DOHH2 (cell line): ENCODE results near the gene FKBP1A.
A peak's percentile ranks its signal among the peaks of the same experiment; 100 is the strongest.

Experiments
- H3F3A ChIP-seq: fragments of 200-600 bp; sonication (generic), shearing (Covaris generic); 2 replicates; pipeline ENCODE4 v1.6.0; 2016; ENCODE audit warnings: antibody characterized with exemption, mild to moderate bottlenecking; ENCODE audit not compliant: control insufficient read depth, insufficient read depth
- H3K27ac ChIP-seq: fragments of 200-600 bp; sonication (generic); 2 replicates; pipeline ENCODE4 v1.5.1; 2014; ENCODE audit warnings: low read depth, mild to moderate bottlenecking, low read length, moderate library complexity
- H3K27me3 ChIP-seq: fragments of 200-600 bp; sonication (generic); 2 replicates; pipeline ENCODE4 v1.6.1; 2014; ENCODE audit warnings: mild to moderate bottlenecking, low read length, mixed read lengths; ENCODE audit not compliant: control insufficient read depth
- H3K36me3 ChIP-seq: fragments of 200-600 bp; sonication (generic); 2 replicates; pipeline ENCODE4 v1.6.1; 2014; ENCODE audit warnings: mild to moderate bottlenecking, low read length, moderate library complexity, mixed read lengths; ENCODE audit not compliant: control insufficient read depth
- H3K4me1 ChIP-seq: fragments of 200-600 bp; sonication (generic); 2 replicates; pipeline ENCODE4 v1.6.1; 2014; ENCODE audit warnings: mild to moderate bottlenecking, low read length, mixed read lengths; ENCODE audit not compliant: control insufficient read depth
- H3K4me2 ChIP-seq: fragments of 200-600 bp; sonication (generic); 2 replicates; pipeline ENCODE4 v1.6.0; 2014; ENCODE audit warnings: mild to moderate bottlenecking, low read length, moderate library complexity
- H3K4me3 ChIP-seq: fragments of 200-600 bp; sonication (generic); 2 replicates; pipeline ENCODE4 v1.5.1; 2014; ENCODE audit warnings: mild to moderate bottlenecking, low read length, mixed read lengths
- H3K79me2 ChIP-seq: fragments of 200-600 bp; sonication (generic); 2 replicates; pipeline ENCODE4 v1.6.1; 2014; ENCODE audit warnings: mild to moderate bottlenecking, low read length, mixed read lengths; ENCODE audit not compliant: control insufficient read depth
- H3K9me2 ChIP-seq: fragments of 200-600 bp; sonication (generic); replicated peaks from 2 replicates; pipeline ENCODE4 v1.6.1; 2014; ENCODE audit warnings: mild to moderate bottlenecking, low read length, mixed read lengths; ENCODE audit not compliant: control insufficient read depth
- H3K9me3 ChIP-seq: fragments of 200-600 bp; sonication (generic); 2 replicates; pipeline ENCODE4 v1.6.1; 2014; ENCODE audit warnings: antibody characterized with exemption, low read length, mixed read lengths; ENCODE audit not compliant: control insufficient read depth, insufficient read depth
- H4K20me1 ChIP-seq: fragments of 200-600 bp; sonication (generic); 2 replicates; pipeline ENCODE4 v1.6.0; 2014; ENCODE audit warnings: low read depth, mild to moderate bottlenecking, antibody characterized with exemption, low read length, moderate library complexity; ENCODE audit not compliant: control insufficient read depth, insufficient read depth
- EZH2phosphoT487 ChIP-seq: fragments of 200-600 bp; sonication (generic); IDR thresholded peaks from 2 replicates; pipeline ENCODE4 v1.6.1; 2017; ENCODE audit warnings: borderline replicate concordance, mild to moderate bottlenecking, antibody characterized with exemption, low read length, moderate library complexity, mixed read lengths
- TF ChIP-seq, protein P1 (sequence below): fragments of 200-600 bp; sonication (generic); IDR thresholded peaks from one replicate; pipeline ENCODE4 v1.5.1; 2014; ENCODE audit warnings: antibody characterized with exemption, mild to moderate bottlenecking, low read depth, low read length; ENCODE audit not compliant: poor library complexity, severe bottlenecking

FKBP1A gene

DNA sequence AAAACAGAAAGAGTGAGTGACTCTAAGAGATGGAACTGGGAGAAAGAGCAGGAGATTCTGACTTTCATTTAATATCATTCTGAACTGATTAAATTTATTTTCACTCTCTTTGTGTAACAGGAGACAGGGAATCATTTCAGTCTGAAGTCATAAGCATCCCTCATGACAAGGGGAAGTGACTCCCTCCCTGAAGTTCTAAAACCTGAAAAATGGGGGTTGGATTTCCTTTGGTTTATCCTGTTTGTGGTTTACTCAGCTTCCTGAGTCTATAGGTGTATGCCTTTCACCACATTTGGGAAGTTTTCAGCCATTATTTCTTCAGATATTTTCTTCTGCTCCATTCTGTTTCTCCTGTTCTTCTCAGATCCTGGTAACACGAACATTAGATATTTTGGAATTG is 3.4 kb upstream of the FKBP1A start:
- Histone ChIP-seq H3K79me2 (peaks cover 16% of the 10 kb centered on the region), H3K4me3 (no peak overlapping the region), H3K36me3 (peaks cover 5% of the 10 kb centered on the region), H3K4me2 (no peak overlapping the region), H3K4me1 (peaks cover 57% of the 10 kb centered on the region), H3K27ac (no peak overlapping the region), H3K9me2 (no peaks in the 10 kb centered on the region), H4K20me1 (peaks cover 7% of the 10 kb centered on the region), H3K9me3 (no peaks in the 10 kb centered on the region), H3K27me3 (peaks cover 20% of the 10 kb centered on the region), H3F3A (peaks cover 10% of the 10 kb centered on the region; the same call in 1 of the 2 replicates)
- no peak for TF ChIP-seq EZH2phosphoT487
- TF ChIP-seq, protein P1, sequence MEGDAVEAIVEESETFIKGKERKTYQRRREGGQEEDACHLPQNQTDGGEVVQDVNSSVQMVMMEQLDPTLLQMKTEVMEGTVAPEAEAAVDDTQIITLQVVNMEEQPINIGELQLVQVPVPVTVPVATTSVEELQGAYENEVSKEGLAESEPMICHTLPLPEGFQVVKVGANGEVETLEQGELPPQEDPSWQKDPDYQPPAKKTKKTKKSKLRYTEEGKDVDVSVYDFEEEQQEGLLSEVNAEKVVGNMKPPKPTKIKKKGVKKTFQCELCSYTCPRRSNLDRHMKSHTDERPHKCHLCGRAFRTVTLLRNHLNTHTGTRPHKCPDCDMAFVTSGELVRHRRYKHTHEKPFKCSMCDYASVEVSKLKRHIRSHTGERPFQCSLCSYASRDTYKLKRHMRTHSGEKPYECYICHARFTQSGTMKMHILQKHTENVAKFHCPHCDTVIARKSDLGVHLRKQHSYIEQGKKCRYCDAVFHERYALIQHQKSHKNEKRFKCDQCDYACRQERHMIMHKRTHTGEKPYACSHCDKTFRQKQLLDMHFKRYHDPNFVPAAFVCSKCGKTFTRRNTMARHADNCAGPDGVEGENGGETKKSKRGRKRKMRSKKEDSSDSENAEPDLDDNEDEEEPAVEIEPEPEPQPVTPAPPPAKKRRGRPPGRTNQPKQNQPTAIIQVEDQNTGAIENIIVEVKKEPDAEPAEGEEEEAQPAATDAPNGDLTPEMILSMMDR = no peak

DNA sequence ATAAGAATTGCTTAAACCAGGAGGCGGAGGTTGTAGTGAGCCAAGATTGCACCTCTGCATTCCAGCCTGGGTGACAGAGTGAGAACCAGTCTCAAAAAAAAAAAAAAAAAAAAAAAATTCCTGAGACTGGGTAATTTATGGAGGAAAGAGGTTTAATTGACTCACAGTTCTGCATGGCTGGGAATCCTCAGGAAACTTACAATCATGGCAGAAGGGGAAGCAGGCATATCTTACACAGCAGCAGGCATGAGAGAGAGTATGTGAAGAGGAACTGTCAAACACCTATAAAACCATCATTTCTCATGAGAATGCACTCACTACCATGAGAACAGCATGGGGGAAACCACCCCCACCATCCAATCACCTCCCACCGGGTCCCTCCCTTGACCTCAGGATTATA is 1.8 kb upstream of the FKBP1A start:
- TF ChIP-seq, protein P1 = no peak
- no peak for TF ChIP-seq EZH2phosphoT487
- Histone ChIP-seq H4K20me1 (peaks cover 17% of the 10 kb centered on the region), H3K36me3 (peaks cover 18% of the 10 kb centered on the region), H3K9me2 (no peaks in the 10 kb centered on the region), H3K4me2 (no peak overlapping the region), H3F3A (peaks cover 10% of the 10 kb centered on the region; the same call in 1 of the 2 replicates), H3K4me1 (peaks cover 64% of the 10 kb centered on the region), H3K4me3 (no peak overlapping the region), H3K27ac (no peak overlapping the region), H3K79me2 (peaks cover 32% of the 10 kb centered on the region), H3K27me3 (peaks cover 20% of the 10 kb centered on the region), H3K9me3 (no peaks in the 10 kb centered on the region)

DNA sequence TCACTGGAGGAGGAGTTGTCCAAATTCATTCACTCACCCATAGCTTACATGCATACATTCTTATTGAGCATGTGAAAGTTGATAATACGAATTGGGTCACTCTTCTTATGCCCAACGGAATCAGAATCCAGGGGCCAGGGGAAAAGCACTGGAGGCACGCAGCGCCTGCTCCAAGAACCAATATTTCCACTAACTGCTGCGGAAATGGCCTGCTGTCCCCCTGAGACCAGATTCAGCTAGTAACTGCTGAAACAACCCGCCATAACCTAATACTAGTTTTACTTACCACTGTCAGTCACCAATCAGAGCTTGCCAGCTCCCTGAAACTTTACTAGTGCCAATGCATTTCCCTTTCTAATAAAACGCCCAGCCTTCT is 641 bp upstream of the FKBP1A start:
- Histone ChIP-seq H3K4me3 (peak overlapping the region; percentile 94), H3K36me3 (peaks cover 29% of the 10 kb centered on the region), H3K79me2 (peaks cover 43% of the 10 kb centered on the region), H3K9me3 (no peaks in the 10 kb centered on the region), H3K27ac (no peak overlapping the region), H3F3A (peaks cover 6% of the 10 kb centered on the region; the same call in 1 of the 2 replicates), H4K20me1 (peaks cover 29% of the 10 kb centered on the region), H3K27me3 (peaks cover 20% of the 10 kb centered on the region), H3K9me2 (no peaks in the 10 kb centered on the region), H3K4me2 (peak overlapping the region; percentile 90), H3K4me1 (peaks cover 64% of the 10 kb centered on the region)
- TF ChIP-seq, protein P1 = no peak
- no peak for TF ChIP-seq EZH2phosphoT487

DNA sequence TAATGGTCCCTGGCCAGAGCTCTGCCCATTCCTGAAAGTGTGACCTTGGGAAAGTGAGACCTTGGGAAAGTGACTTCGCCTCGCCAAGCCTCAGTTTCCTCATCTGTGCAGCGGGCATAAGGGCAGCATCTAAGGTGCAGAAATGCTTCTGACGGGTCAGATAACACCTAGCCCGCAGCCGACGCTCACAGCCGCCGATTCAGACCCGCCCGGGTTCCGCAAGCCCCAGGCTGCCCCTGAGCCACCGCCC is 486 bp downstream of the FKBP1A start:
- H3K9me3 ChIP-seq = no peaks in the 10 kb centered on the region
- H3F3A ChIP-seq = no peaks in the 10 kb centered on the region
- H3K9me2 ChIP-seq = no peaks in the 10 kb centered on the region
- H3K36me3 ChIP-seq = peaks cover 36% of the 10 kb centered on the region
- H3K27me3 ChIP-seq = peaks cover 20% of the 10 kb centered on the region
- peaks cover 36% of the 10 kb centered on the region for H4K20me1 ChIP-seq
- H3K4me2 ChIP-seq = peak overlapping the region; percentile 90
- peak overlapping the region; percentile 23; the same call in 1 of the 2 replicates for H3K27ac ChIP-seq
- H3K79me2 ChIP-seq = peaks cover 55% of the 10 kb centered on the region
- peak overlapping the region; percentile 94 for H3K4me3 ChIP-seq
- no peak for TF ChIP-seq EZH2phosphoT487
- TF ChIP-seq, protein P1 = no peak
- H3K4me1 ChIP-seq = peaks cover 55% of the 10 kb centered on the region
